ENCODE measurements around the gene MGAT5.

Gene MGAT5

GRCh38 chr2:134324430-134324829 is 70.6 kb downstream of the MGAT5 start:
- Mint-ChIP-seq H3K27ac (no peak overlapping the region), H3K4me1 (ENCODE audit: low read depth) (peaks cover 62% of the 10 kb centered on the region), H3K36me3 (ENCODE audit: low read depth) (peaks cover 70% of the 10 kb centered on the region)

DNA sequence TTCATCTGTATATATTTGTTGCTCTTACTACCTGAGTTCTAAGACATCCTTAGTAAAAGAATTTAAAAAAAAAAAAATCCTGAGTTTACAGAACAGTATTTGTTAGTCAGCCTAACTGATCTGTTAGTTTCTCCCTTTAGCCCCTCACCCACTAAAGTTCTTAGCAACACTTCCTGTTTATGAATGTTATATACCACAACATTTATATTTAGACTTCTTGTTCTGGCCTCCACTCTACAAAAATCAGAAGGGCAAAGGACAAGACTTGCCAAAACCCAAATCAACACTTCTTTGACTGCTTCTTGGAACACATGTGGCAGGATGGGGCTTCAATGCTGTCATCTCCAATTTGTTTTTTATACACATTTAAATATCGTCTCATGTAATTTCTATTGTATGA is 71.1 kb downstream of the MGAT5 start:
- Mint-ChIP-seq H3K4me1 (ENCODE audit: low read depth) (peaks cover 57% of the 10 kb centered on the region), H3K27me3 (no peaks in the 10 kb centered on the region), H3K27ac (no peak overlapping the region), H3K36me3 (ENCODE audit: low read depth) (peaks cover 68% of the 10 kb centered on the region), H3K9me3 (no peaks in the 10 kb centered on the region), H3K4me3 (no peak overlapping the region)
- DNase-seq, result no peak

More at GRCh38 chr2:134324430-134324829, 70.6 kb downstream of the MGAT5 start:
- no peak for DNase-seq
- Mint-ChIP-seq H3K27me3 (no peaks in the 10 kb centered on the region), H3K9me3 (no peaks in the 10 kb centered on the region), H3K4me3 (no peak overlapping the region)

GRCh38 chr2:134325696-134326095 is 71.8 kb downstream of the MGAT5 start:
- peaks cover 50% of the 10 kb centered on the region for H3K4me1 Mint-ChIP-seq (ENCODE audit: low read depth)
- no peak overlapping the region for H3K4me3 Mint-ChIP-seq
- H3K9me3 Mint-ChIP-seq, result no peaks in the 10 kb centered on the region
- no peaks in the 10 kb centered on the region for H3K27me3 Mint-ChIP-seq
- no peak overlapping the region for H3K27ac Mint-ChIP-seq
- peaks cover 64% of the 10 kb centered on the region for H3K36me3 Mint-ChIP-seq (ENCODE audit: low read depth)
- DNase-seq, result no peak

DNA sequence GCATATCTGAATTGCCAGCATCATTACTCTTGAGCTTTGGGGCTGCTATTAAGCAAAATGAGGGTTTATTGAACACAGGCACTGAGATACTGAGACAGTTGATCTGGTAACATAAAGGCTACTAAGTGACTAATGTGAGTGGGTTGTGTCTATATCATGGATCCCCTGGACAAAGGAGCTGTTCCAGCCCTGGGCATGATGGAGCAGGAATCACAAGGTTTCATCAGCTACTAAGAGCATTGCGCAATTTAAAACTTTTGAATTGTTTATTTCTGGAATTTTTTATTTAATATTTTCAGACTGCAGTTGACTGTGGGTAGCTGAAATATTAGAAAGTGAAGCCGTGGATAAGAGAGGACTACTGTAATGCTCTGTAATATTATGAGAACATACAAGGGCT is 73.5 kb downstream of the MGAT5 start:
- H3K9me3 Mint-ChIP-seq, result peaks cover 6% of the 10 kb centered on the region
- peaks cover 60% of the 10 kb centered on the region for H3K36me3 Mint-ChIP-seq (ENCODE audit: low read depth)
- H3K4me3 Mint-ChIP-seq, result no peak overlapping the region
- H3K4me1 Mint-ChIP-seq (ENCODE audit: low read depth), result peaks cover 33% of the 10 kb centered on the region
- DNase-seq, result no peak
- H3K27ac Mint-ChIP-seq, result no peak overlapping the region
- no peaks in the 10 kb centered on the region for H3K27me3 Mint-ChIP-seq

- Mint-ChIP-seq H3K27me3 (no peaks in the 10 kb centered on the region), H3K9me3 (peaks cover 6% of the 10 kb centered on the region), H3K4me3 (no peak overlapping the region), H3K4me1 (ENCODE audit: low read depth) (peaks cover 11% of the 10 kb centered on the region), H3K36me3 (ENCODE audit: low read depth) (peaks cover 52% of the 10 kb centered on the region), H3K27ac (no peak overlapping the region)
- DNase-seq, result no peak
These were observed 77.2 kb downstream of the MGAT5 start for GRCh38 chr2:134331081-134331480.

DNA sequence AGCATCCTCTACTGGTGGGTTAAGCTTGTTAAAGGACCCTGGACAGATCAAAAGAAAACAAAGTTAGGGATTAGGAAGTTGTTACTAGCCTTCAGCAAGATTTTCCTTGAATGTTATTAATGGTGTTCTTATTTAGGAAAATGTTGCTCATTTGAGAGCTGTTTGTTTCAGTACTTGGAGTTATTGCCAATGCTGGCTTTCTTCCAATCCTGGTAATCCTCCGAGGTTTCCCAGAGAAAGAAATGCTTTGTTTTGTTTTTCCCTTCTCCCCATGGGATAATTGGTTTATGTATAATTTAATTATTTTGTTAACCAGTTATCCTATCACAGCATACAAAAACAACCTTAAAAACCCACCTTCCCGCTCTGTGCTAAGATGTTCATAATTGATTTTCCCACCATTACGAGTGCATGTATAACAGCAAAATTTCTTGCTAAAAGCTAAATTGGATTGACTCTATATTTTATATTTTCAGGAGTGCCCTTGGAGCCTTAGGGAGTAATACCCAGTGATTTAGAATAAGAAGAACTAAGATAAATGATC is 79.8 kb downstream of the MGAT5 start:
- peaks cover 61% of the 10 kb centered on the region for H3K36me3 Mint-ChIP-seq (ENCODE audit: low read depth)
- peaks cover 11% of the 10 kb centered on the region for H3K4me1 Mint-ChIP-seq (ENCODE audit: low read depth)
- H3K4me3 Mint-ChIP-seq, result no peak overlapping the region
- no peak overlapping the region for H3K27ac Mint-ChIP-seq
- no peaks in the 10 kb centered on the region for H3K27me3 Mint-ChIP-seq
- H3K9me3 Mint-ChIP-seq, result peaks cover 6% of the 10 kb centered on the region
- no peak for DNase-seq

GRCh38 chr2:134334542-134335353 is 80.9 kb downstream of the MGAT5 start:
- no peaks in the 10 kb centered on the region for H3K27me3 Mint-ChIP-seq
- peaks cover 6% of the 10 kb centered on the region for H3K9me3 Mint-ChIP-seq
- no peak overlapping the region for H3K27ac Mint-ChIP-seq
- no peak overlapping the region for H3K4me3 Mint-ChIP-seq
- H3K36me3 Mint-ChIP-seq (ENCODE audit: low read depth), result peaks cover 60% of the 10 kb centered on the region
- peaks cover 11% of the 10 kb centered on the region for H3K4me1 Mint-ChIP-seq (ENCODE audit: low read depth)
- DNase-seq, result no peak

DNA sequence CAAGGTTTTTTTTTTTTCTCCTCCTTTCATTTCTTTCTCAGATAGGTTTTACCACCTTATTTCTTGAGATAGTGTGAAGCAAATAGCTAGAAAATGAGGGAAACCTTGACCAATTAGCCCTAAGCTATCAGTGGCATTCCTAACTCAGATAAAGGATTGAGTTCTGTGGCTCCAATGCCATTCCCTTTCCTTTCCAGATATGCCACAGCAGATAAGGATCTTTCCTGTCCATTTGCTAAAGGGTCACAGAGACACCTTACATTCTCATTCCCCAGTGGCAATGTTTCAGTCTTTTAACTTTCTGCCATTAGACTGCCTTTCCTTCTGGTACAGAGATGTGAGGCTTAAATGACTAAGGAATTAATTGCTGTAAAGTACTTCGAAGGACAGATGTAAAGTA is 81.7 kb downstream of the MGAT5 start:
- no peaks in the 10 kb centered on the region for H3K27me3 Mint-ChIP-seq
- H3K27ac Mint-ChIP-seq, result no peak overlapping the region
- peaks cover 11% of the 10 kb centered on the region for H3K4me1 Mint-ChIP-seq (ENCODE audit: low read depth)
- no peak overlapping the region for H3K4me3 Mint-ChIP-seq
- peaks cover 6% of the 10 kb centered on the region for H3K9me3 Mint-ChIP-seq
- no peak for DNase-seq
- H3K36me3 Mint-ChIP-seq (ENCODE audit: low read depth), result peaks cover 63% of the 10 kb centered on the region

GRCh38 chr2:134336352-134336751 is 82.5 kb downstream of the MGAT5 start:
- DNase-seq, result no peak
- Mint-ChIP-seq H3K27me3 (no peaks in the 10 kb centered on the region), H3K4me3 (no peak overlapping the region), H3K4me1 (ENCODE audit: low read depth) (peaks cover 11% of the 10 kb centered on the region), H3K36me3 (ENCODE audit: low read depth) (peaks cover 61% of the 10 kb centered on the region), H3K9me3 (peaks cover 4% of the 10 kb centered on the region), H3K27ac (no peak overlapping the region)

GRCh38 chr2:134336921-134337320 is 83.0 kb downstream of the MGAT5 start:
- Mint-ChIP-seq H3K27ac (no peak overlapping the region), H3K4me3 (no peak overlapping the region), H3K36me3 (ENCODE audit: low read depth) (peaks cover 61% of the 10 kb centered on the region), H3K9me3 (no peaks in the 10 kb centered on the region), H3K27me3 (no peaks in the 10 kb centered on the region), H3K4me1 (ENCODE audit: low read depth) (peaks cover 11% of the 10 kb centered on the region)
- no peak for DNase-seq

- Mint-ChIP-seq H3K4me3 (no peak overlapping the region), H3K27me3 (no peaks in the 10 kb centered on the region), H3K9me3 (no peaks in the 10 kb centered on the region), H3K4me1 (ENCODE audit: low read depth) (peaks cover 11% of the 10 kb centered on the region), H3K27ac (no peak overlapping the region), H3K36me3 (ENCODE audit: low read depth) (peaks cover 68% of the 10 kb centered on the region)
- no peak for DNase-seq
These were observed 83.8 kb downstream of the MGAT5 start for GRCh38 chr2:134337631-134338030.

- Mint-ChIP-seq H3K36me3 (ENCODE audit: low read depth) (peaks cover 73% of the 10 kb centered on the region), H3K9me3 (no peaks in the 10 kb centered on the region), H3K27ac (no peak overlapping the region), H3K27me3 (no peaks in the 10 kb centered on the region), H3K4me3 (no peak overlapping the region), H3K4me1 (ENCODE audit: low read depth) (peaks cover 13% of the 10 kb centered on the region)
- DNase-seq, result no peak
These were observed 84.3 kb downstream of the MGAT5 start for GRCh38 chr2:134338208-134338607.

DNA sequence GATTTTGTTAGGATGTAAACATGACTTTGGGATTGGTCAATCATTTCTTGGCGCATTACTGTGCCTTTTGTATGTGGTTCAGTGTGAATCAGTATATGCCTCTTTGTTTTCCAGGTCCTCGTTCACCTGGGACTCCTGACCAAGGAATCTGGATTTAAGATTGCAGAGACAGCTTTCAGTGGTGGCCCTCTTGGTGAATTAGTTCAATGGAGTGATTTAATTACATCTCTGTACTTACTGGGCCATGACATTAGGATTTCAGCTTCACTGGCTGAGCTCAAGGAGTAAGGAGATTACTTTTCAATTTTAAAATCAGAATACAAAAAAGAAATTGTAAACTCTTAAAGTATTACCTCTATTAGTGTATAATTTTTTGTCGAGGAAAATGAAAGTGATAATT is 87.6 kb downstream of the MGAT5 start:
- H3K4me1 Mint-ChIP-seq (ENCODE audit: low read depth), result peaks cover 2% of the 10 kb centered on the region
- H3K27me3 Mint-ChIP-seq, result no peaks in the 10 kb centered on the region
- no peak overlapping the region for H3K27ac Mint-ChIP-seq
- H3K9me3 Mint-ChIP-seq, result no peaks in the 10 kb centered on the region
- DNase-seq, result no peak
- H3K36me3 Mint-ChIP-seq (ENCODE audit: low read depth), result peaks cover 87% of the 10 kb centered on the region
- no peak overlapping the region for H3K4me3 Mint-ChIP-seq

- no peak overlapping the region for H3K4me3 Mint-ChIP-seq
- H3K9me3 Mint-ChIP-seq, result no peaks in the 10 kb centered on the region
- H3K36me3 Mint-ChIP-seq (ENCODE audit: low read depth), result peaks cover 81% of the 10 kb centered on the region
- H3K27ac Mint-ChIP-seq, result no peak overlapping the region
- no peaks in the 10 kb centered on the region for H3K27me3 Mint-ChIP-seq
- peaks cover 7% of the 10 kb centered on the region for H3K4me1 Mint-ChIP-seq (ENCODE audit: low read depth)
- no peak for DNase-seq
These were observed 91.3 kb downstream of the MGAT5 start for GRCh38 chr2:134344954-134345697.

DNA sequence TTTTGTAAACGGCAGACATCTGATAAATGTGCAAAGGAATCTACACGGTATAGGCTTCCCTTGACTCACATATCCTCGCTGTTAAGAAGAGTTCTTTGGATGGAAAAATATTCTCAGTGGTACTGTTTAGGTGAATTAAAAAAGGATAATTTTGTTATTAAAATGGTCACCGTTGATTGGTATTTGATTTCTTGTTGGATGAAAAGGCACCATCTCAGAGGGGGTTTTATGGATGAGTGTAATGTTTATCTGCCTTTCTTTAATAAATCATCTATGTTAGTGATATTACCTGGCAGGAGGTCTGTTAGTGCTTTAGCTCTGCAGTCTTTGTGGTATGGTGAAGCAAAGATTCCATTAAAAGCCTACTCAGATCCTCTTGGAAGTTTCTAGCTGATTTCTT is 92.3 kb downstream of the MGAT5 start:
- Mint-ChIP-seq H3K4me3 (no peak overlapping the region), H3K9me3 (no peaks in the 10 kb centered on the region), H3K27ac (no peak overlapping the region), H3K36me3 (ENCODE audit: low read depth) (peaks cover 84% of the 10 kb centered on the region), H3K27me3 (no peaks in the 10 kb centered on the region), H3K4me1 (ENCODE audit: low read depth) (peaks cover 7% of the 10 kb centered on the region)
- no peak for DNase-seq
